Measurements from ENCODE around the gene BLACAT1. TPM values are rescaled to one million over a fixed set of nuclear protein-coding genes. Genes with fewer than 3 reads are reported as not detected.
"Not testable (repeated sequence)": the region's sequence is repeated elsewhere in the genome, so short reads cannot be mapped to it uniquely, and the experiment has no call there.

Gene BLACAT1
- total and polyA plus RNA-seq, 2 of the 4 experiments (the other 2 are of a cell fraction) = under 0.01 to 0.05 TPM

- H3K36me3 ChIP-seq (ENCODE audit: control insufficient read depth, insufficient read depth, low read length); H3K14ac ChIP-seq (replicated peaks; ENCODE audit: low read depth, low read length); in situ Hi-C loops (cut with MboI; ENCODE audit: low sequenced_read_pairs); H2AK5ac ChIP-seq (ENCODE audit: low read depth, low read length); H3K23ac ChIP-seq (ENCODE audit: low read depth, low read length); H3K4me2 ChIP-seq (ENCODE audit: low read depth, low read length); H2BK20ac ChIP-seq (ENCODE audit: low read depth, low read length); BruUV-seq (replicated peaks); ATAC-seq (ENCODE audit: low read depth); H4K8ac ChIP-seq (ENCODE audit: low read depth in 2 of 2, low read length in 2 of 2); H3K79me1 ChIP-seq (ENCODE audit: low read depth in 1 of 2, low read length in 2 of 2); H4K5ac ChIP-seq (ENCODE audit: low read depth, low read length); dilution Hi-C loops (cut with HindIII; ENCODE audit: low sequenced_read_pairs, unreplicated experiment); H4K20me1 ChIP-seq (ENCODE audit: insufficient read depth, low read length); H3K9me3 ChIP-seq (ENCODE audit: control insufficient read depth, insufficient read depth, low read length); DNase-seq; intact Hi-C loops (cut with micrococcal nuclease); H3K18ac ChIP-seq (ENCODE audit: low read depth, low read length); H2BK5ac ChIP-seq (ENCODE audit: low read depth, low read length, poor library complexity, severe bottlenecking); H3K56ac ChIP-seq (ENCODE audit: extremely low read depth, insufficient read depth, low read length); H2BK120ac ChIP-seq (ENCODE audit: low read depth, low read length); H3K4me1 ChIP-seq (ENCODE audit: control insufficient read depth, insufficient read depth, low read length); H2AFZ ChIP-seq (replicated peaks; ENCODE audit: low read length, poor library complexity); H3K9me1 ChIP-seq (ENCODE audit: insufficient read depth, low read length); H3K4ac ChIP-seq (ENCODE audit: low read depth, low read length); H3K9ac ChIP-seq (ENCODE audit: low read depth, low read length); H4K91ac ChIP-seq (ENCODE audit: insufficient read depth, low read depth, low read length); H2AK9ac ChIP-seq (replicated peaks; ENCODE audit: low read depth, low read length, poor library complexity); H2BK15ac ChIP-seq (ENCODE audit: low read depth, low read length); H3K4me3 ChIP-seq (ENCODE audit: insufficient read depth, low read depth, low read length); H3K27ac ChIP-seq (ENCODE audit: insufficient read depth, low read length): not testable (repeated sequence)
- ChIA-PET CTCF (interaction anchor here (0.7 to 3.0 kb wide), 2 partner anchors 9 to 142 kb away, joined by 3 to 12 read pairs; no protein-coding TSS in a partner anchor), POLR2A (ENCODE audit: unreplicated experiment) (interaction anchor here (0.7 kb wide), 1 partner anchor 125 kb away, joined by 4 read pairs; no protein-coding TSS in a partner anchor)
- H3K27me3 ChIP-seq (ENCODE audit: control insufficient read depth, insufficient read depth, low read length) = peaks cover 40% of the 10 kb centered on the region
- WGBS, 2 experiments (ENCODE audit: extremely low coverage in 2 of 2, insufficient read length in 1 of 2) = no CpG with 5 or more reads among the region's 2 CpGs
Observed at GRCh38 chr1:205478985-205479384, 23.1 kb upstream of the BLACAT1 start.

Measured in IMR-90 (cell line).